Smooth muscle cell (in vitro differentiated cells): Measurements from ENCODE around the gene NTHL1. TPM values are rescaled to one million over a fixed set of nuclear protein-coding genes. Genes with fewer than 3 reads are reported as not detected.

ENCODE experiments used
- DNase-seq: peaks from one replicate; lab custom pipeline; 2025; ENCODE audit not compliant: unreplicated experiment; lab: John Stamatoyannopoulos, UW
- H2AFZ ChIP-seq: fragments of 200-600 bp; sonication (generic); 2 replicates; pipeline ENCODE4 v1.6.0; 2016; ENCODE audit warnings: antibody characterized with exemption, low read depth, mild to moderate bottlenecking
- H3F3A ChIP-seq: fragments of 200-600 bp; sonication (generic); 2 replicates; pipeline ENCODE4 v1.6.0; 2017; ENCODE audit warnings: antibody characterized with exemption, low read depth
- H3K27ac ChIP-seq: fragments of 200-600 bp; sonication (generic); 2 replicates; pipeline ENCODE4 v1.5.1; 2016; ENCODE audit warnings: low read depth, mild to moderate bottlenecking
- H3K27me3 ChIP-seq: fragments of 200-600 bp; sonication (generic); 2 replicates; pipeline ENCODE4 v1.6.1; 2016; ENCODE audit warnings: low read depth, mild to moderate bottlenecking
- H3K36me3 ChIP-seq: fragments of 200-600 bp; sonication (generic); 2 replicates; pipeline ENCODE4 v1.5.1; 2016; ENCODE audit warnings: low read depth
- H3K4me1 ChIP-seq: fragments of 200-600 bp; sonication (generic); 2 replicates; pipeline ENCODE4 v1.5.1; 2016; ENCODE audit warnings: low read depth
- H3K4me2 ChIP-seq: fragments of 200-600 bp; sonication (generic); 2 replicates; pipeline ENCODE4 v1.6.0; 2016; ENCODE audit warnings: mild to moderate bottlenecking
- H3K4me3 ChIP-seq: fragments of 200-600 bp; sonication (generic); 2 replicates; pipeline ENCODE4 v1.5.1; 2016; ENCODE audit warnings: mild to moderate bottlenecking
- H3K79me2 ChIP-seq: fragments of 200-600 bp; sonication (generic); 2 replicates; pipeline ENCODE4 v1.6.0; 2016; ENCODE audit warnings: low read depth, mild to moderate bottlenecking
- H3K9ac ChIP-seq: fragments of 200-600 bp; sonication (generic); 2 replicates; pipeline ENCODE4 v1.6.0; 2016; ENCODE audit warnings: low read depth
- H3K9me3 ChIP-seq: fragments of 200-600 bp; sonication (generic); replicated peaks from 2 replicates; pipeline ENCODE4 v1.5.1; 2016; ENCODE audit warnings: low read depth
- H4K20me1 ChIP-seq: fragments of 200-600 bp; sonication (generic); 2 replicates; pipeline ENCODE4 v1.6.0; 2016; ENCODE audit warnings: low read depth
- WGBS: methylation state at CpG from one replicate; pipeline ENCODE4 v1.1.7; 2016; ENCODE audit warnings: low lambda C conversion rate; 5-methylcytosine and 5-hydroxymethylcytosine counted together
- polyA plus RNA-seq: library from polyadenylated mRNA; unstranded; fragments of >200 nt; fragmentation: Nextera tagmentation; extraction: Ambion mirVana; gene quantifications from 2 replicates; pipeline ENCODE4 v1.2.1, GENCODE V29; 2016
- total RNA-seq: library from RNA; depleted of rRNA; stranded (reverse); fragments of >200 nt; gene quantifications from 2 replicates; pipeline ENCODE4 v1.2.3, GENCODE V29; 2014
- TF ChIP-seq, protein P1 (sequence below): fragments of 200-600 bp; sonication (generic); IDR thresholded peaks from 2 replicates; pipeline ENCODE4 v1.5.1; 2017; ENCODE audit warnings: borderline replicate concordance, mild to moderate bottlenecking, antibody characterized with exemption; ENCODE audit not compliant: insufficient read depth, poor library complexity, severe bottlenecking

The NTHL1 gene
- total and polyA plus RNA-seq, 2 experiments from 2014 or later, result 23.8 to 39.3 TPM

- Histone ChIP-seq H4K20me1 (peaks cover 3% of the 10 kb centered on the region), H3F3A (no peaks in the 10 kb centered on the region), H3K27me3 (no peaks in the 10 kb centered on the region), H3K9ac (no peak overlapping the region), H3K4me1 (peaks cover 13% of the 10 kb centered on the region), H2AFZ (no peak overlapping the region), H3K4me3 (no peak overlapping the region), H3K79me2 (peaks cover 30% of the 10 kb centered on the region), H3K27ac (no peak overlapping the region), H3K4me2 (peak overlapping the region; percentile 99), H3K9me3 (no peaks in the 10 kb centered on the region), H3K36me3 (no peaks in the 10 kb centered on the region)
- WGBS, result 88% methylated on average over 21 of the region's 21 CpGs
- DNase-seq, result no peak
- TF ChIP-seq, protein P1, sequence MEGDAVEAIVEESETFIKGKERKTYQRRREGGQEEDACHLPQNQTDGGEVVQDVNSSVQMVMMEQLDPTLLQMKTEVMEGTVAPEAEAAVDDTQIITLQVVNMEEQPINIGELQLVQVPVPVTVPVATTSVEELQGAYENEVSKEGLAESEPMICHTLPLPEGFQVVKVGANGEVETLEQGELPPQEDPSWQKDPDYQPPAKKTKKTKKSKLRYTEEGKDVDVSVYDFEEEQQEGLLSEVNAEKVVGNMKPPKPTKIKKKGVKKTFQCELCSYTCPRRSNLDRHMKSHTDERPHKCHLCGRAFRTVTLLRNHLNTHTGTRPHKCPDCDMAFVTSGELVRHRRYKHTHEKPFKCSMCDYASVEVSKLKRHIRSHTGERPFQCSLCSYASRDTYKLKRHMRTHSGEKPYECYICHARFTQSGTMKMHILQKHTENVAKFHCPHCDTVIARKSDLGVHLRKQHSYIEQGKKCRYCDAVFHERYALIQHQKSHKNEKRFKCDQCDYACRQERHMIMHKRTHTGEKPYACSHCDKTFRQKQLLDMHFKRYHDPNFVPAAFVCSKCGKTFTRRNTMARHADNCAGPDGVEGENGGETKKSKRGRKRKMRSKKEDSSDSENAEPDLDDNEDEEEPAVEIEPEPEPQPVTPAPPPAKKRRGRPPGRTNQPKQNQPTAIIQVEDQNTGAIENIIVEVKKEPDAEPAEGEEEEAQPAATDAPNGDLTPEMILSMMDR, result no peak
Observed at GRCh38 chr16:2045965-2046892, 1.4 kb downstream of the NTHL1 start.

DNA sequence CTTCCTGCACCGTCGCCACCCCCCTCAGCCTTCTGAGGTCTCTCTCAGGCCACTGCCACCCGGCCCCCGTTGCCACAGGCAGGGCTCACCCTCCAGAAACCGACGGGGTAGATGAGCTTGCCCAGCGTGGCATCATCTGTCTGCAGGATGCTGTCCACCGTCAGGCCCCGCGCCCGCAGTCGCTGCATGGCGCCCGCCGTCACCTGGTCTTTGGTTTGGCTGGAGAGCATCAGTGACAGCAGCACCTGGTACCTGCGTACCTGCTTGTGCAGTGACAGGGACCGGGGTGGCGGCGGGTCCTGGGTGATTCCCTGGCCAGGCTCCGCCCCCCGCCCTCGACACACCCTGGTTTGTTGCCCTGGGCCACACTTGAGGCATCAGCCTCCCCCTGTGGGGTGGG is 3.1 kb downstream of the NTHL1 start:
- TF ChIP-seq, protein P1, result no peak
- Histone ChIP-seq H3K4me2 (no peak overlapping the region), H3K4me1 (peaks cover 13% of the 10 kb centered on the region), H3K36me3 (no peaks in the 10 kb centered on the region), H3K27me3 (no peaks in the 10 kb centered on the region), H3K9me3 (no peaks in the 10 kb centered on the region), H2AFZ (no peak overlapping the region), H3K9ac (no peak overlapping the region), H3K27ac (no peak overlapping the region), H4K20me1 (peaks cover 3% of the 10 kb centered on the region), H3F3A (no peaks in the 10 kb centered on the region), H3K4me3 (no peak overlapping the region), H3K79me2 (peaks cover 17% of the 10 kb centered on the region)
- DNase-seq, result no peak
- WGBS, result 96% methylated on average over 22 of the region's 22 CpGs

- H4K20me1 ChIP-seq, result no peaks in the 10 kb centered on the region
- no peaks in the 10 kb centered on the region for H3F3A ChIP-seq
- no peaks in the 10 kb centered on the region for H3K27me3 ChIP-seq
- H3K4me3 ChIP-seq, result no peak overlapping the region
- peaks cover 14% of the 10 kb centered on the region for H3K4me1 ChIP-seq
- WGBS, result 96% methylated on average over 23 of the region's 26 CpGs
- no peak overlapping the region for H3K27ac ChIP-seq
- no peak overlapping the region for H2AFZ ChIP-seq
- no peak overlapping the region for H3K9ac ChIP-seq
- H3K36me3 ChIP-seq, result no peaks in the 10 kb centered on the region
- TF ChIP-seq, protein P1, result no peak
- DNase-seq, result no peak
- no peak overlapping the region for H3K4me2 ChIP-seq
- no peaks in the 10 kb centered on the region for H3K9me3 ChIP-seq
- H3K79me2 ChIP-seq, result peaks cover 11% of the 10 kb centered on the region
Observed at GRCh38 chr16:2043667-2044451, 3.8 kb downstream of the NTHL1 start.
